IPS-20b (cell line): Measurements from ENCODE around the gene UTP4.
"Not testable (repeated sequence)": the region's sequence is repeated elsewhere in the genome, so short reads cannot be mapped to it uniquely, and the experiment has no call there.

Experiments
- H3K27ac ChIP-seq: one replicate; pipeline ENCODE4 v1.5.1; 2013; ENCODE audit warnings: low read length
- H3K27me3 ChIP-seq: 2 replicates; pipeline ENCODE4 v1.6.1; 2013; ENCODE audit warnings: mild to moderate bottlenecking, low read length, inconsistent platforms; ENCODE audit not compliant: insufficient read depth
- H3K36me3 ChIP-seq: 2 replicates; pipeline ENCODE4 v1.6.1; 2013; ENCODE audit warnings: low read depth, mild to moderate bottlenecking, inconsistent platforms, low read length, moderate library complexity; ENCODE audit not compliant: insufficient read depth
- H3K4me1 ChIP-seq: 2 replicates; pipeline ENCODE4 v1.6.1; 2013; ENCODE audit warnings: mild to moderate bottlenecking, control low read depth, inconsistent platforms, low read length, moderate library complexity; ENCODE audit not compliant: insufficient read depth
- H3K4me3 ChIP-seq: 2 replicates; pipeline ENCODE4 v1.5.1; 2013; ENCODE audit warnings: mild to moderate bottlenecking, low read length, inconsistent platforms
- H3K9ac ChIP-seq: 2 replicates; pipeline ENCODE4 v1.6.1; 2013; ENCODE audit warnings: low read depth, mild to moderate bottlenecking, inconsistent platforms, low read length, moderate library complexity
- H3K9me3 ChIP-seq: 2 replicates; pipeline ENCODE4 v1.6.1; 2013; ENCODE audit warnings: mild to moderate bottlenecking, low read depth, low read length, inconsistent platforms; ENCODE audit not compliant: insufficient read depth

UTP4 gene

DNA sequence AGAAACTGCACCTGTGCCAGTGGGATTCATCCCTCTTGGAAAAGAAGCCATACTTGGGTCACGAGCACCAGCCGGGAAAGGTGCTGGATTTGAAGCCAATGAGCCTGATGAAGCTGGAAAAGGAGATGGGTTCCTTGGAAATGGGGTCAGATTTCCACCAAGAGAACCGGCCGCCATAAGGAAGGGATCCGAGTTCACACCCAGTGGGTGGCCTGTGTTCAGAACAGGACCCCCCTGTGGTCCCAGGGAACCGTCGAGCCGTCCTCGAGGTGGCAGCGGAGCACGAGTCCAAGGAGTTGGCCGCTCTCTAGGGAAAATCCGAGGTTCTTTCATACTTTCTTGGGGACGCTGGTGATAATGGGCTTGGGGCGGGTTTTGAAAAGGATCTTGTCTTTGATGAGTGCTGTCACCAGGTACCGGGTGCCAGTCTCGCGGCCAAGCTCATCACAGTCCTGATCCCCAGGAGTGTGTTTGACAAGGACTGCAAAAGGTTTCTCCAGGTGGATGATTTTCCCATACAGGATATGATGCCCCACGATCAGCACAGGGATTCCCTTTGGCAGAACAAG lies 12.3 kb upstream of the UTP4 start:
- H3K4me3 ChIP-seq, result no peak overlapping the region
- no peaks in the 10 kb centered on the region for H3K27me3 ChIP-seq
- no peak overlapping the region for H3K27ac ChIP-seq
- peaks cover 62% of the 10 kb centered on the region for H3K36me3 ChIP-seq
- H3K9ac ChIP-seq, result no peak overlapping the region
- H3K9me3 ChIP-seq, result no peaks in the 10 kb centered on the region
- no peaks in the 10 kb centered on the region for H3K4me1 ChIP-seq

DNA sequence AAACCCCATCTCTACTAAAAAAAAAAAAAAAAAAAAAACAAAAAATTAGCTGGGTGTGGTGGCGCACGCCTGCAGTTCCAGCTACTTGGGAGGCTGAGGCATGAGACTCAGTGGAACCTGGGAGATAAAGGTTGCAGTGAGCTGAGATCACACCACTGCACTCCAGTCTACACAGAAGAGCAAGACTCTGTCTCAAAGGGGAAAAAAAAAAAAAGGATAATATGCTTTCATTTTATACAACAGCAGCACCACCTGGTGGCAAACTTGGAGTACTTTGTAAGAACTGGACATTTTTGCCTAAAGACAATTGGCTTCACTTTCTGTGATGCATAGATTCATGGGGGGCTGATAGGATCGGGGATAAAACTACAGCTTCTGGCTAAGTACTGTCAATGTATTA lies 8.5 kb upstream of the UTP4 start:
- no peak overlapping the region for H3K4me3 ChIP-seq
- H3K36me3 ChIP-seq, result peaks cover 45% of the 10 kb centered on the region
- H3K27me3 ChIP-seq, result no peaks in the 10 kb centered on the region
- H3K27ac ChIP-seq, result no peak overlapping the region
- H3K4me1 ChIP-seq, result no peaks in the 10 kb centered on the region
- no peak overlapping the region for H3K9ac ChIP-seq
- no peaks in the 10 kb centered on the region for H3K9me3 ChIP-seq

DNA sequence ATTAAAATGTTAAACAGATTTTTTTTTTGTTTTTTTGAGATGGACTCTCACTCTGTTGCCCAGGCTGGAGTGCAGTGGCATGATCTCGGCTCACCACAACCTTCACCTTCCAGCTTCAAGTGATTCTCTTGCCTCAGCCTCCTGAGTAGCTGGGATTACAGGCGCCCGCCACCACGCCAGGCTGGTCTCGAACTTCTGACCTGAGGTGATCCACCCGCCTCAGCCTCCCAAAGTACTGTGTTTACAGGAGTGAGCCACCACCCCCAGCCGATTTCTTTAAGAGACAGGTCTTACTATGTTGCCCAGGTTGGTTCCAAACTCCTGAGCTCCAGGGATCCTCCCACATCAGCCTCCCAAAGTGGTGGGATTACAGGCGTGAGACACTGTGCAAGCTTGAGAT lies 8.0 kb upstream of the UTP4 start:
- H3K9me3 ChIP-seq, H3K27me3 ChIP-seq, H3K9ac ChIP-seq, H3K4me1 ChIP-seq, H3K27ac ChIP-seq, H3K4me3 ChIP-seq: not testable (repeated sequence)
- peaks cover 40% of the 10 kb centered on the region for H3K36me3 ChIP-seq

DNA sequence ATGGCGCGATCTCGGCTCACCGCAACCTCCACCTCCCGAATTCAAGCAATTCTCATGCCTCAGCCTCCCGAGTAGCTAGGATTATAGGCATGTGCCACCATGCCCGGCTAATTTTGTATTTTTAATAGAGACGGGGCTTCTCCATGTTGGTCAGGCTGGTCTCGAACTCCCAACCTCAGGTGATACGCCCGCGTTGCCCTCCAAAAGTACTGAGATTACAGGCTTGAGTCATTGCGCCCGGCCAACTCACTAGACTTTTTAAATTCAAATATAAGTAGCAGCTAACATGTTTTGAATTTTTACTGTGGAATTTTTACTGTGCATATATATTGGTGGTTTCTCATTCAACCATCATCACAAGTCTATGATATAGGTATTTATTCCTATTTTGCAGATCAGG lies 7.5 kb upstream of the UTP4 start:
- not testable (repeated sequence) for H3K4me3 ChIP-seq, H3K27me3 ChIP-seq, H3K9ac ChIP-seq, H3K4me1 ChIP-seq, H3K9me3 ChIP-seq, H3K27ac ChIP-seq
- peaks cover 35% of the 10 kb centered on the region for H3K36me3 ChIP-seq

DNA sequence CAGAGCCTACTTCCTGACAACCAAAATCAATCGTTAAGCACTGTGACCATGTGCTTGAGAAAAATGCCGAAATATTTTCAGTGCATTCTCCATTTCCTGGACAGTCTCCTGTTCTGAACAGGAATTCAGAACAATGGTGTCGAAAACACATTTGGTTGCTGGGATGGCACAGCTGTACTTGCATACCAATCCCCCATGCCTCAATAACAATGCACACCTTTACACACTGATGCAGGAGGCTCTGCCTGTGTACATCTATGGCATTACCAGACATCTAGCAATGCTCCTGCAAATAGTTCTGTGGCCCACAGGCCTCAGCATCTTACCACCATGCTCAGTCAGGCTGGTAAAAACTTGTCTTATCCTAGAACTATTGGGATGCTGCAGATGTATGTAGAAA lies 6.2 kb upstream of the UTP4 start:
- H3K27me3 ChIP-seq, result no peaks in the 10 kb centered on the region
- no peak overlapping the region for H3K27ac ChIP-seq
- peaks cover 5% of the 10 kb centered on the region; the same call in 1 of the 2 replicates for H3K4me1 ChIP-seq
- no peak overlapping the region for H3K4me3 ChIP-seq
- no peaks in the 10 kb centered on the region for H3K9me3 ChIP-seq
- H3K36me3 ChIP-seq, result peaks cover 32% of the 10 kb centered on the region
- H3K9ac ChIP-seq, result no peak overlapping the region

DNA sequence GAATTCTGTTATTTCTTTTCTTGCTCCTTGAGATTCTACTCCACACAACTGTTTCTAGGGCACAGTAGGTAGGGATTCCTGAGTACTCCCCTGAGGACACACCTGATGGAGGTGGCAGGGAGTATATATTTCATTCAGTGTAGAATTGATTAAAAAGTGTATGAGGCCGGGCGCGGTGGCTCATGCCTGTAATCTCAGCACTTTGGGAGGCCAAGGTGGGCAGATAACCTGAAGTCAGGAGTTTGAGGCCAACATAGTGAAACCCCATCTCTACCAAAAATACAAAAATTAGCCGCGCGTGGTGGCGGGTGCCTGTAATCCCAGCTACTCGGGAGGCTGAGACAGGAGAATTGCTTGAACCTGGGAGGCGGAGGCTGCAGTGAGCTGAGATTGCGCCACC lies 5.6 kb upstream of the UTP4 start:
- not testable (repeated sequence) for H3K9me3 ChIP-seq, H3K4me3 ChIP-seq, H3K4me1 ChIP-seq, H3K27me3 ChIP-seq, H3K27ac ChIP-seq, H3K9ac ChIP-seq
- H3K36me3 ChIP-seq, result peaks cover 31% of the 10 kb centered on the region

DNA sequence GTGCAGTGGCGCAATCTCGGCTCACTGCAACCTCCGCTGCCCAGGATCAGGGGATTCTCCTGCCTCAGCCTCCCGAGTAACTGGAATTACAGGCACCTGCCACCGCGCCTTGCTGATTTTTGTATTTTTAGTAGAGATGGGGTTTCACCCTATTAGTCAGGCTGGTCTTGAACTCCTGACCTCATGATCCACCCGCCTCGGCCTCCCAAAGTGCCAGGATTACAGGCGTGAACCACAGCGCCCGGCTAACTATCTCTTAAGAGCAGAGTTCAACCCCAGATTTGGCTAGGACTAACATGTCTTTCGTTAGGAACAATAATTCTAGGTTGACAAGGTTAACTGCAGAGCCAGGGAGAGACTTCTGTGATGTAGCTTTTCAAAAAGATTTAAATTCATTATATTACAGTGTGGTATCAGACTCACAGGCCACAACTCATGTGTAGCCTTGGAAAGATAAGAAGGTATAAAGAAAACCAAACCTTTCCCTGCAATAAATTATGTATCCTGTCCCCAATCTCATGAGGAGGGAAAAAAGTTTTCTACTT lies 4.4 kb upstream of the UTP4 start:
- no peak overlapping the region for H3K27ac ChIP-seq
- H3K9ac ChIP-seq, result no peak overlapping the region
- peaks cover 5% of the 10 kb centered on the region; the same call in 1 of the 2 replicates for H3K4me1 ChIP-seq
- H3K27me3 ChIP-seq, result no peaks in the 10 kb centered on the region
- peaks cover 31% of the 10 kb centered on the region for H3K36me3 ChIP-seq
- H3K4me3 ChIP-seq, result no peak overlapping the region
- no peaks in the 10 kb centered on the region for H3K9me3 ChIP-seq

DNA sequence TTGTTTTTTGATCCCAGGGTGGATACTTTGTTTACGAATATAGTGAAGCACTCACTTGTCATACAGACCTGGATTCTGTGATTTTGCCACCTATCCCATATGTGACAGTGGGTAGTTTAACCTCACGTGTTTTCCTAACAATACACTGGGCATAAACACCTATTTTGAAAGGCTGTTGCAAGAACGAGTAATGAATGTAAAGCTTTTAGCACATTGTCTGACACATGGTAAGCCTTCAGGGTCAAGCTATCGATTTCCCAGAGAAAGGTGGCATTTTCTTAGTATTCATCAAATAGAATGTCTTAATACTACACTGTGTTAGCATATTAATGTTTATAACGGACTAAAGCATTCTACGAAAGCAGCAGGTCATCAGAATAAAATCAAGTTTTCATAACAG lies 2.0 kb upstream of the UTP4 start:
- peaks cover 14% of the 10 kb centered on the region for H3K4me1 ChIP-seq
- H3K36me3 ChIP-seq, result peaks cover 47% of the 10 kb centered on the region
- H3K27me3 ChIP-seq, result no peaks in the 10 kb centered on the region
- H3K27ac ChIP-seq, result no peak overlapping the region
- H3K9ac ChIP-seq, result peak overlapping the region; percentile 100; the same call in 1 of the 2 replicates
- H3K4me3 ChIP-seq, result peak overlapping the region; percentile 99; the same call in 1 of the 2 replicates
- H3K9me3 ChIP-seq, result no peaks in the 10 kb centered on the region

DNA sequence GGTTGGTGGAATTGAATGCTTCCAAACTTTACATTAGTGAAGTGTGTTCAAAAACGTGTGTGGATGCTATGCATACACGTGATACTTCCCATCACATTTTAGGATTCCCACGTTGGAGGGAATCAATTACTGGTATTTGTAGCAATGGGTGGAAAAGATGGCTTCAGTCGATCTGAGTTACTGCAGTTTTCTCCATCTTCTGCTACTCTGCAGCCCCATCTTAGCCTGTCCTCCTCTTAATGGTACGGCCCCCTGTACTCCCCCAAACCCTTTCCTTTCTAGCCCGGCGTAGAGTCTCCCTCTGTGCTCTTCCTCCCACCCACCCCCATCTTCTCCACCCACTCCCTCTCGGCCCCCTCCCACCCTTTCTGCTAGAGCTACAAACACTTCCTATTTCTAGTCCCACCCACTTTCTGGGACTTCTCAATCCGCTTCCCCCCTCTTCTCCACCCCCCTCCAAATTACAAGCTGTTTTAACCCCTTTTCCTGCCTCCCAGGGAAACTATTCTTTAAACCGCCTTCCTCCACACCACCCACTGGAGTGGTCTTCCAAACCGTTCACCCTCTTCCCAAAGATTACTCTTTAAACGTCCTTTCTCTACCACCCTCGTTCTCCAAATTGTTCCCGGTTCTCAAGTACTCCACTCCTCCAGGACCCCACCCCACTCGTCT lies 1.1 kb upstream of the UTP4 start:
- Histone ChIP-seq H3K9ac (peak overlapping the region; percentile 100), H3K4me1 (peaks cover 14% of the 10 kb centered on the region), H3K27me3 (no peaks in the 10 kb centered on the region), H3K27ac (peak overlapping the region; percentile 100), H3K36me3 (peaks cover 47% of the 10 kb centered on the region), H3K9me3 (no peaks in the 10 kb centered on the region), H3K4me3 (peak overlapping the region; percentile 99)

DNA sequence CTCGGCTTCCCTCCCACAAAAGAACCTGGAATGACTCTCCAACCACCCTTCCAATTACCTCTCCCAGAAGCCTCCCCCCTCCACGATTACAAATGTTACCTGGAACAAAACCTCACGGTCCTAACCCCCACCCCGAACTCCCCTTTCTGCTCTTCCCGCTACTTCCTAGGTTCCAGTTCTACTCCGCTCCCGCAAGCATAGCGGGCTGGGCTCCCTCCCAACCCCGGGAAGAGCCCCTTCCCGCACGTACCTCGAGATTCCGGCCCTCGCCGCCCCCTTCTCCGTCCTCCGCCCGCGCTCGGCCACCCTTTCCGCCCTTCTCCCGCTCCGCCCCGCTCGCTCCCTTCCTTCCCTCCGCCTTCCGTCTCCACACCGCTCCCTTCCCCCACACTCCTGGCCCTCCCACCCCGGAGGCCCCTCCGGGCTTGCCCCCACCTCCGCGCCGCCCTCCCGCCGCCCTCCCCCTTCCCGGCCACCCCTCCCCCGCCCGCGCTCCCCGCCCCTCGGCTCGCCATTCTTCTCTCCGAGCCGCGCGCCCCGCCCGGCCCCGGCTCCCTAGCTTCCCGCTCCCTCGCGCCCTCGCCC lies 518 bp upstream of the UTP4 start:
- Histone ChIP-seq H3K4me3 (peak overlapping the region; percentile 99), H3K9ac (peak overlapping the region; percentile 100), H3K4me1 (peaks cover 14% of the 10 kb centered on the region), H3K36me3 (peaks cover 48% of the 10 kb centered on the region), H3K27me3 (no peaks in the 10 kb centered on the region), H3K27ac (peak overlapping the region; percentile 100), H3K9me3 (no peaks in the 10 kb centered on the region)

DNA sequence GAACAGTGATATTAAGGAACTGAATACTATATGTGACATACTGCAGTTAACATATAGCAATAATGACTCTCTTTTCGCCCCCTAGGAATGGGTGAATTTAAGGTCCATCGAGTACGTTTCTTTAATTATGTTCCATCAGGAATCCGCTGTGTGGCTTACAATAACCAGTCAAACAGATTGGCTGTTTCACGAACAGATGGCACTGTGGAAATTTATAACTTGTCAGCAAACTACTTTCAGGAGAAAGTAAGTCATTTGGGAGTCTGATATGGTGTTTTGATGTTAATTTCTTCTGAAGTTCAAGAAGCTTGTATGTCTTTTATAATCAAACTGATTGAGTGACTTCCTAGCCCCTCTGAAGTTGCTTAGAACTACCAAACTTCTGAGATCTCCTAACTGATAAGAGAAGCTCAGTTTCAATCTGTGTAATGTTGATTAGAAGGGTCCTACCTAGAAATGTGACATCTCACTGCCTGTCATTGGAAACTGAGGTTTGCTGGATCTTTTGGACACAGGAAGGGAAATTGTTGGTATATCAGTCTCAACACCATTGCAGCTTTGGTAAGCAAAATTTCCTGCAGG lies 1.0 kb downstream of the UTP4 start:
- Histone ChIP-seq H3K4me3 (peak overlapping the region; percentile 83), H3K9me3 (no peaks in the 10 kb centered on the region), H3K36me3 (peaks cover 56% of the 10 kb centered on the region), H3K27me3 (no peaks in the 10 kb centered on the region), H3K27ac (no peak overlapping the region), H3K9ac (peak overlapping the region; percentile 83), H3K4me1 (peaks cover 14% of the 10 kb centered on the region)

DNA sequence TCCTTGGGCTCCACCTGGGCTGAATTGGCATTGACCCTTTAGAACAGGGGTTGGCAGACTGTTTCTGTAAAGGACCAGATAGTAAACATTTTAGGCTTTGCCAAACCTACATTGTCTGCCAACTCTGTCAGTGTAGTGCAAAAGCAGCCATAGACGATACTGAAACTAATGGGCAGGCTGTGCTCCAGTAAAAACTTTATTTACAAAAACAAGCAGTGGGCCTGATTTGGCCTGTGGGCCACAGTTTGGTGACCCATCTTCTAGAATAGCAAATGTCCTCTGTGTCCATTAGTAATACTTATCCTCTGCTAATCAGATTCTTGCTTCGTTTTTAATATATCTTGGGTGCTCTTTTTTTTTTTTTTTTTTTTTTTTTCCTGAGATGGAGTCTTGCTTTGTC lies 6.2 kb downstream of the UTP4 start:
- peaks cover 89% of the 10 kb centered on the region for H3K36me3 ChIP-seq
- no peak overlapping the region for H3K27ac ChIP-seq
- no peaks in the 10 kb centered on the region for H3K27me3 ChIP-seq
- H3K9me3 ChIP-seq, result no peaks in the 10 kb centered on the region
- peaks cover 4% of the 10 kb centered on the region for H3K4me1 ChIP-seq
- no peak overlapping the region for H3K4me3 ChIP-seq
- no peak overlapping the region for H3K9ac ChIP-seq
